H1 (cell line): ENCODE results near the gene NXF3.

ENCODE experiments used
- ATF3 ChIP-seq: IDR thresholded peaks from 2 replicates; pipeline ENCODE4 v1.6.1; 2011; ENCODE audit warnings: low read depth, mild to moderate bottlenecking, low read length; ENCODE audit not compliant: insufficient read depth
- CREB1 ChIP-seq: IDR thresholded peaks from 2 replicates; pipeline ENCODE4 v1.6.1; 2012; ENCODE audit warnings: inconsistent platforms
- CTCF ChIP-seq, 3 experiments: IDR thresholded peaks; 1 replicate in 2 of 3; 2 replicates in 1 of 3; pipeline versions ENCODE4 v1.5.1 to v1.6.1; 2011; ENCODE audit warnings: low read length in 3 of 3, mild to moderate bottlenecking in 3 of 3, inconsistent platforms in 2 of 3, low read depth in 1 of 3, moderate library complexity in 1 of 3; ENCODE audit not compliant: insufficient read depth in 1 of 3; ENCODE audit errors: control extremely low read depth in 1 of 3
- JUND ChIP-seq: IDR thresholded peaks from 2 replicates; pipeline ENCODE4 v1.6.1; 2011; ENCODE audit warnings: mild to moderate bottlenecking, improper control_type of control experiment, low read length
- POLR2AphosphoS5 ChIP-seq: IDR thresholded peaks from 2 replicates; pipeline ENCODE4 v1.6.1; 2011; ENCODE audit warnings: low read depth, low read length
- RAD21 ChIP-seq, 2 experiments: IDR thresholded peaks in 1 of 2; conservative IDR thresholded peaks in 1 of 2; 2 replicates each; pipeline ENCODE4 v1.6.1; 2011; ENCODE audit warnings: low read depth in 2 of 2, low read length in 2 of 2, improper control_type of control experiment in 1 of 2, inconsistent platforms in 1 of 2, mild to moderate bottlenecking in 1 of 2, moderate library complexity in 1 of 2
- SIN3A ChIP-seq, 2 experiments: IDR thresholded peaks in 1 of 2; conservative IDR thresholded peaks in 1 of 2; 2 replicates each; pipeline ENCODE4 v1.6.1; 2011 to 2012; ENCODE audit warnings: low read length in 2 of 2, improper control_type of control experiment in 1 of 2, low read depth in 1 of 2, mild to moderate bottlenecking in 1 of 2
- SP1 ChIP-seq: IDR thresholded peaks from 2 replicates; pipeline ENCODE4 v1.6.1; 2011; ENCODE audit warnings: low read depth, low read length
- USF2 ChIP-seq: IDR thresholded peaks from 2 replicates; pipeline ENCODE4 v1.6.1; 2011; ENCODE audit warnings: low read length, improper control_type of control experiment
- ZNF274 ChIP-seq: IDR thresholded peaks from 2 replicates; pipeline ENCODE4 v1.7.0; 2012; ENCODE audit warnings: low read length, borderline replicate concordance; ENCODE audit errors: extremely low read depth

GRCh38 chrX:103073467-103073866, 19.5 kb downstream of the NXF3 start:
- no peak for TF ChIP-seq CTCF (IDR thresholded peaks at IDR 0.05; ENCODE audit: control extremely low read depth in 1 of 3, insufficient read depth in 1 of 3, low read depth in 1 of 3, low read length in 3 of 3)
- TF ChIP-seq CREB1: no peak
- no peak for TF ChIP-seq RAD21 (IDR thresholded peaks at IDR 0.05 in 1 of 2, conservative IDR thresholded peaks at IDR 0.05 in 1 of 2; ENCODE audit: low read depth in 2 of 2, low read length in 2 of 2)
- TF ChIP-seq ZNF274: no peak
- no peak for TF ChIP-seq SP1
- no peak for TF ChIP-seq POLR2AphosphoS5
- no peak for TF ChIP-seq JUND
- TF ChIP-seq ATF3: no peak
- no peak for TF ChIP-seq SIN3A (conservative IDR thresholded peaks at IDR 0.05 in 1 of 2, IDR thresholded peaks at IDR 0.05 in 1 of 2; ENCODE audit: low read depth in 1 of 2, low read length in 2 of 2)
- no peak for TF ChIP-seq USF2
